B cell (primary cell): ENCODE measurements around the gene ZNF710. TPM values are rescaled to one million over a fixed set of nuclear protein-coding genes. Genes with fewer than 3 reads are reported as not detected.

Source experiments
- ATAC-seq: fragments of 200-7000 bp; cut with Tn5 transposase; one replicate; pipeline ENCODE4 v1.10.0; 2021; ENCODE audit warnings: low read depth, mild to moderate bottlenecking, moderate number of reproducible peaks, moderate library complexity
- CTCF ChIA-PET: fragments of 350-600 bp; sonication (Branson Sonifier 250); formaldehyde crosslinking; loops from one replicate; lab custom pipeline; 2021; ENCODE audit warnings: antibody characterized with exemption, inconsistent platforms; lab: Charles Lee
- POLR2A ChIA-PET: fragments of 350-600 bp; sonication (Branson Sonifier 250); formaldehyde crosslinking; loops from one replicate; lab custom pipeline; 2021; ENCODE audit warnings: antibody characterized with exemption; lab: Charles Lee
- DNase-seq: peaks from one replicate; pipeline ENCODE4 v3.0.0; 2013
- H2AFZ ChIP-seq: 2 replicates; pipeline ENCODE4 v1.6.1; 2012; ENCODE audit warnings: mild to moderate bottlenecking, low read depth, low read length; ENCODE audit not compliant: insufficient read depth, poor library complexity, severe bottlenecking
- H3K27ac ChIP-seq, 2 donors: 1 replicate in 1 of 2; 2 replicates in 1 of 2; pipeline ENCODE4 v1.5.1; 2012 to 2013; ENCODE audit warnings: low read length in 2 of 2, mild to moderate bottlenecking in 2 of 2, moderate library complexity in 1 of 2
- H3K27me3 ChIP-seq, 4 experiments: fragments of 200-600 bp in 1 of 4; sonication (generic) in 1 of 4; replicated peaks in 1 of 4; 1 replicate in 2 of 4; 2 replicates in 2 of 4; pipeline versions ENCODE4 v1.6.1 to v1.7.0; 2013 to 2016; ENCODE audit warnings: low read length in 3 of 4, mild to moderate bottlenecking in 2 of 4, mixed read lengths in 1 of 4, moderate library complexity in 1 of 4; ENCODE audit not compliant: insufficient read depth in 4 of 4, control insufficient read depth in 3 of 4; ENCODE audit errors: control extremely low read depth in 1 of 4
- H3K36me3 ChIP-seq, 2 experiments: replicated peaks in 1 of 2; 1 replicate in 1 of 2; 2 replicates in 1 of 2; pipeline versions ENCODE4 v1.6.1 to v1.7.1; 2013; ENCODE audit warnings: low read length in 1 of 2; ENCODE audit not compliant: insufficient read depth in 2 of 2, control insufficient read depth in 1 of 2; ENCODE audit errors: control extremely low read depth in 1 of 2, extremely low read depth in 1 of 2
- H3K4me1 ChIP-seq, 2 donors: fragments of 200-600 bp in 1 of 2; sonication (generic) in 1 of 2; 1 replicate in 1 of 2; 2 replicates in 1 of 2; pipeline versions ENCODE4 v1.5.1 to v1.6.1; 2013 to 2017; ENCODE audit warnings: low read length in 2 of 2; ENCODE audit not compliant: control insufficient read depth in 2 of 2, insufficient read depth in 2 of 2
- H3K4me2 ChIP-seq: replicated peaks from 2 replicates; pipeline ENCODE3; 2012; ENCODE audit warnings: mild to moderate bottlenecking, low read depth, low read length; ENCODE audit not compliant: poor library complexity, severe bottlenecking
- H3K4me3 ChIP-seq, 5 experiments: fragments of 200-600 bp in 1 of 5; sonication (generic) in 1 of 5; 1 replicate in 3 of 5; 2 replicates in 2 of 5; pipeline versions ENCODE4 v1.5.1 to v1.7.0; 2011 to 2016; ENCODE audit warnings: low read length in 4 of 5, mild to moderate bottlenecking in 4 of 5, low read depth in 2 of 5, control low read depth in 1 of 5, moderate library complexity in 1 of 5; ENCODE audit not compliant: insufficient read depth in 1 of 5; ENCODE audit errors: control extremely low read depth in 1 of 5, extremely low read depth in 1 of 5
- H3K79me2 ChIP-seq: fragments of 200-600 bp; sonication (generic); one replicate; pipeline ENCODE4 v1.6.0; 2016; ENCODE audit warnings: low read length; ENCODE audit not compliant: control insufficient read depth, insufficient read depth
- H3K9ac ChIP-seq: fragments of 200-600 bp; sonication (generic); 2 replicates; pipeline ENCODE4 v1.6.1; 2017; ENCODE audit warnings: mild to moderate bottlenecking, low read length, moderate library complexity
- H3K9me3 ChIP-seq, 3 donors: one replicate each; pipeline versions ENCODE4 v1.6.1 to v1.7.1; 2013; ENCODE audit warnings: low read length in 2 of 3; ENCODE audit not compliant: control insufficient read depth in 2 of 3, insufficient read depth in 1 of 3; ENCODE audit errors: control extremely low read depth in 1 of 3
- H4K20me1 ChIP-seq: 2 replicates; pipeline ENCODE4 v1.6.0; 2012; ENCODE audit warnings: mild to moderate bottlenecking, low read length; ENCODE audit not compliant: insufficient read depth, control insufficient read depth, poor library complexity, severe bottlenecking
- H3K27ac Mint-ChIP-seq: one replicate; pipeline ENCODE4 v1.8.0; 2021; ENCODE audit warnings: mixed read lengths
- H3K27me3 Mint-ChIP-seq: one replicate; pipeline ENCODE4 v1.8.0; 2021; ENCODE audit warnings: mixed read lengths
- H3K4me1 Mint-ChIP-seq: one replicate; pipeline ENCODE4 v1.8.0; 2021; ENCODE audit warnings: mixed read lengths
- H3K4me3 Mint-ChIP-seq: one replicate; pipeline ENCODE4 v1.8.0; 2021; ENCODE audit warnings: mixed read lengths
- H3K9me3 Mint-ChIP-seq: one replicate; pipeline ENCODE4 v1.8.0; 2022; ENCODE audit warnings: mixed read lengths; ENCODE audit not compliant: insufficient read depth
- CTCF ChIP-seq: fragments of 200-600 bp; IDR thresholded peaks from one replicate; pipeline ENCODE4 v1.8.0; 2022; ENCODE audit warnings: antibody characterized with exemption, mild to moderate bottlenecking
- EZH2 ChIP-seq: IDR thresholded peaks from 2 replicates; pipeline ENCODE4 v1.6.1; 2012; ENCODE audit warnings: borderline replicate concordance, low read depth, mild to moderate bottlenecking, moderate library complexity, low read length; ENCODE audit not compliant: insufficient read depth, poor library complexity, severe bottlenecking
- WGBS: methylation state at CpG from one replicate; pipeline ENCODE4 v1.1.5; 2013; ENCODE audit warnings: missing lambda C conversion rate; ENCODE audit not compliant: insufficient coverage; 5-methylcytosine and 5-hydroxymethylcytosine counted together
- intact Hi-C: fragments of 100-400 bp; cut with micrococcal nuclease; formaldehyde crosslinking; loops from one replicate; pipeline ENCODE4 v1.10.0; 2022
- polyA plus RNA-seq: library from polyadenylated mRNA; depleted of rRNA; stranded (reverse); fragments of >200 nt; gene quantifications from 2 replicates; pipeline ENCODE4 v1.2.3, GENCODE V29; 2012
- total RNA-seq, 2 donors: library from RNA; stranded (reverse); fragments of 120-200 nt in 1 of 2; gene quantifications; 1 replicate in 1 of 2; 2 replicates in 1 of 2; pipeline versions ENCODE4 v1.2.3 to v1.2.4, GENCODE V29; 2013 to 2022

Gene ZNF710
- total and polyA plus RNA-seq, 2 donors (not counting 1 experiment from before 2014, with no cell fraction given) = 8.7 to 38.7 TPM

GRCh38 chr15:89997079-89997478 lies 4.0 kb upstream of the ZNF710 start:
- Histone ChIP-seq H2AFZ (no peak overlapping the region), H3K79me2 (no peaks in the 10 kb centered on the region), H3K4me2 (no peak overlapping the region), H3K4me1 (peaks cover 6 to 15% of the 10 kb centered on the region in 2 donors), H3K27ac (no peak overlapping the region), H3K9ac (no peak overlapping the region), H3K27me3 (no peaks in the 10 kb centered on the region), H4K20me1 (no peaks in the 10 kb centered on the region), H3K9me3 (no peaks in the 10 kb centered on the region), H3K36me3 (no peaks in the 10 kb centered on the region), H3K4me3 (no peak overlapping the region)
- intact Hi-C loops = no loop called here
- Mint-ChIP-seq H3K27ac (no peak overlapping the region), H3K27me3 (no peaks in the 10 kb centered on the region), H3K4me1 (peaks cover 10% of the 10 kb centered on the region), H3K9me3 (no peaks in the 10 kb centered on the region), H3K4me3 (no peak overlapping the region)
- POLR2A ChIA-PET = no interaction called here
- 93% methylated on average over 3 of the region's 4 CpGs for WGBS
- DNase-seq = no peak
- no peak for TF ChIP-seq CTCF
- no peak for TF ChIP-seq EZH2
- CTCF ChIA-PET = interaction anchor here (0.9 to 1.2 kb wide), 2 partner anchors 64 to 103 kb away, joined by 3 read pairs; partner anchors contain the start of gene AP3S2
- no peak for ATAC-seq

GRCh38 chr15:89998141-89998661 lies 2.9 kb upstream of the ZNF710 start:
- no peak for DNase-seq
- 89% methylated on average over 3 of the region's 5 CpGs for WGBS
- no peak overlapping the region for H3K4me3 ChIP-seq
- no peaks in the 10 kb centered on the region for H3K36me3 ChIP-seq
- no peak overlapping the region for H3K4me2 ChIP-seq
- H3K27me3 Mint-ChIP-seq = no peaks in the 10 kb centered on the region
- no peak overlapping the region for H3K27ac Mint-ChIP-seq
- no peak overlapping the region for H3K27ac ChIP-seq
- ChIA-PET CTCF (interaction anchor here (0.9 kb wide), 1 partner anchor 65 kb away, joined by 3 read pairs; no protein-coding TSS in a partner anchor), POLR2A (interaction anchor here (0.6 kb wide), 1 partner anchor 183 kb away, joined by 3 read pairs; the partner anchor contains the start of gene ANPEP)
- H3K9me3 ChIP-seq = no peaks in the 10 kb centered on the region
- H3K9ac ChIP-seq = no peak overlapping the region
- no peak for ATAC-seq
- H3K79me2 ChIP-seq = peaks cover 10% of the 10 kb centered on the region
- TF ChIP-seq CTCF (no peak), EZH2 (no peak)
- H3K27me3 ChIP-seq = no peaks in the 10 kb centered on the region
- peaks cover 16% of the 10 kb centered on the region for H3K4me1 Mint-ChIP-seq
- intact Hi-C loops = no loop called here
- H3K9me3 Mint-ChIP-seq = no peaks in the 10 kb centered on the region
- peaks cover 7 to 24% of the 10 kb centered on the region in 2 donors for H3K4me1 ChIP-seq
- H4K20me1 ChIP-seq = no peaks in the 10 kb centered on the region
- H3K4me3 Mint-ChIP-seq = no peak overlapping the region
- H2AFZ ChIP-seq = no peak overlapping the region
